Suprapubic skin (tissue), 4 donors: ENCODE results near the gene SLC39A6. TPM values are rescaled to one million over a fixed set of nuclear protein-coding genes. Genes with fewer than 3 reads are reported as not detected.
"Not testable (repeated sequence)": the region's sequence is repeated elsewhere in the genome, so short reads cannot be mapped to it uniquely, and the experiment has no call there.

ENCODE experiments used
- DNase-seq, 2 donors: peaks; one replicate each; pipeline ENCODE4 v3.0.0-alpha.2; 2019; ENCODE audit warnings: low spot score in 2 of 2
- H3K27ac ChIP-seq: fragments of 200-600 bp; sonication (generic); one replicate; pipeline ENCODE4 v1.5.1; 2019
- H3K27me3 ChIP-seq: fragments of 200-600 bp; sonication (generic); one replicate; pipeline ENCODE4 v1.5.1; 2019
- H3K36me3 ChIP-seq: fragments of 200-600 bp; sonication (generic); one replicate; pipeline ENCODE4 v1.5.1; 2019
- H3K4me1 ChIP-seq: fragments of 200-600 bp; sonication (generic); one replicate; pipeline ENCODE4 v1.5.1; 2019
- H3K4me3 ChIP-seq: fragments of 200-600 bp; sonication (generic); one replicate; pipeline ENCODE4 v1.5.1; 2019; ENCODE audit warnings: mild to moderate bottlenecking
- H3K9me3 ChIP-seq: fragments of 200-600 bp; sonication (generic); one replicate; pipeline ENCODE4 v1.5.1; 2019
- CTCF ChIP-seq, 2 donors: fragments of 200-600 bp in 1 of 2; fragments of 450-650 bp in 1 of 2; sonication (generic) in 1 of 2; IDR thresholded peaks; one replicate each; pipeline ENCODE4 v1.5.1; 2016 to 2019; ENCODE audit warnings: antibody characterized with exemption in 2 of 2, mild to moderate bottlenecking in 1 of 2, moderate library complexity in 1 of 2
- EP300 ChIP-seq: sonication (generic); formaldehyde crosslinking; IDR thresholded peaks from one replicate; pipeline ENCODE4 v1.6.1; 2017; ENCODE audit warnings: antibody characterized with exemption
- POLR2A ChIP-seq, 2 donors: fragments of 450-650 bp; IDR thresholded peaks; one replicate each; pipeline ENCODE4 v1.6.1; 2017; ENCODE audit warnings: antibody characterized with exemption in 2 of 2, mild to moderate bottlenecking in 2 of 2, moderate library complexity in 2 of 2
- POLR2AphosphoS5 ChIP-seq, 3 donors: sonication (generic); formaldehyde crosslinking; IDR thresholded peaks; one replicate each; pipeline ENCODE4 v1.6.1; 2017; ENCODE audit warnings: antibody characterized with exemption in 3 of 3
- WGBS: methylation state at CpG from one replicate; pipeline ENCODE4 v1.1.5; 2018; 5-methylcytosine and 5-hydroxymethylcytosine counted together
- total RNA-seq, 4 donors: library from RNA; depleted of rRNA; stranded (reverse); fragments of >200 nt; gene quantifications; one replicate each; pipeline ENCODE4 v1.1.0, GENCODE V29; 2016

The SLC39A6 gene
- total RNA-seq, 4 donors from 2014 or later: 44.3 to 107 (median 97.8) TPM

- TF ChIP-seq EP300: no peak
- TF ChIP-seq POLR2A (IDR thresholded peaks at IDR 0.05): no peak
- no peak for TF ChIP-seq POLR2AphosphoS5 (IDR thresholded peaks at IDR 0.05)
- TF ChIP-seq CTCF (IDR thresholded peaks at IDR 0.05): no peak
- Histone ChIP-seq H3K9me3 (no peaks in the 10 kb centered on the region), H3K27me3 (peaks cover 3% of the 10 kb centered on the region), H3K27ac (peak overlapping the region; percentile 96), H3K36me3 (peaks cover 7% of the 10 kb centered on the region), H3K4me1 (peaks cover 20% of the 10 kb centered on the region), H3K4me3 (peak overlapping the region; percentile 97)
- WGBS: 1% methylated on average over 5 of the region's 5 CpGs
- no peak for DNase-seq
Measured at GRCh38 chr18:36066686-36067054, 62.5 kb downstream of the SLC39A6 start.

- Histone ChIP-seq H3K9me3 (no peaks in the 10 kb centered on the region), H3K4me1 (peaks cover 20% of the 10 kb centered on the region), H3K27ac (no peak overlapping the region), H3K27me3 (peaks cover 3% of the 10 kb centered on the region), H3K4me3 (peak overlapping the region; percentile 97), H3K36me3 (peaks cover 7% of the 10 kb centered on the region)
- 22% methylated on average over 5 of the region's 5 CpGs for WGBS
- TF ChIP-seq POLR2A (IDR thresholded peaks at IDR 0.05) (no peak), EP300 (no peak), CTCF (IDR thresholded peaks at IDR 0.05) (no peak), POLR2AphosphoS5 (IDR thresholded peaks at IDR 0.05) (no peak)
- no peak for DNase-seq
Measured at GRCh38 chr18:36066001-36066400, 63.1 kb downstream of the SLC39A6 start.

GRCh38 chr18:36064809-36065079 lies 64.4 kb downstream of the SLC39A6 start:
- 94% methylated on average over 9 of the region's 9 CpGs for WGBS
- DNase-seq, H3K36me3 ChIP-seq, H3K9me3 ChIP-seq, H3K27me3 ChIP-seq, H3K27ac ChIP-seq, H3K4me3 ChIP-seq: not testable (repeated sequence)
- peaks cover 20% of the 10 kb centered on the region for H3K4me1 ChIP-seq

- Histone ChIP-seq H3K9me3 (no peaks in the 10 kb centered on the region), H3K27me3 (no peaks in the 10 kb centered on the region), H3K4me1 (peaks cover 20% of the 10 kb centered on the region), H3K27ac (no peak overlapping the region), H3K36me3 (peaks cover 7% of the 10 kb centered on the region), H3K4me3 (no peak overlapping the region)
- TF ChIP-seq EP300 (no peak), POLR2AphosphoS5 (IDR thresholded peaks at IDR 0.05) (no peak), POLR2A (IDR thresholded peaks at IDR 0.05) (no peak), CTCF (IDR thresholded peaks at IDR 0.05) (no peak)
- WGBS: 96% methylated on average over 23 of the region's 31 CpGs
- no peak for DNase-seq
Measured at GRCh38 chr18:36064027-36064808, 64.9 kb downstream of the SLC39A6 start.

GRCh38 chr18:36058674-36059073 lies 70.5 kb downstream of the SLC39A6 start:
- Histone ChIP-seq H3K9me3 (no peaks in the 10 kb centered on the region), H3K27me3 (no peaks in the 10 kb centered on the region), H3K4me1 (no peaks in the 10 kb centered on the region), H3K4me3 (no peak overlapping the region), H3K36me3 (no peaks in the 10 kb centered on the region), H3K27ac (no peak overlapping the region)
- DNase-seq: no peak
- TF ChIP-seq EP300 (no peak), CTCF (IDR thresholded peaks at IDR 0.05) (no peak), POLR2A (IDR thresholded peaks at IDR 0.05) (no peak), POLR2AphosphoS5 (IDR thresholded peaks at IDR 0.05) (no peak)
- WGBS: 92% methylated on average over 3 of the region's 3 CpGs

Other genes starting within 250 kb of the SLC39A6 start
- gene RPRD1A, start 61.8 kb downstream of the SLC39A6 start, total RNA-seq: 10 to 100 TPM; 34.9 to 74.5 (median 47.3) TPM
- 100 to 1,000 TPM in 1 of 4 donors, 10 to 100 TPM in 3; 58.6 to 197 (median 73.2) TPM for gene ELP2, start 559 bp upstream of the SLC39A6 start, total RNA-seq
- 1 to 10 TPM; 4.6 to 9.2 (median 6.4) TPM for gene MOCOS, start 58.2 kb upstream of the SLC39A6 start, total RNA-seq
- 10 to 100 TPM in 3 of 4 donors, 1 to 10 TPM in 1; 5.8 to 18.7 (median 15.5) TPM for gene FHOD3, start 168.4 kb upstream of the SLC39A6 start, total RNA-seq